Stimulated activated CD8-positive, alpha-beta memory T cell treated with anti-CD3 and anti-CD28 coated beads, Interleukin-12 subunit alpha, Interleukin-12 subunit beta, amount 100 ng/mL, for 1 hour (primary cell): Measurements from ENCODE around the gene PHF21A.
"Not testable (repeated sequence)": the region's sequence is repeated elsewhere in the genome, so short reads cannot be mapped to it uniquely, and the experiment has no call there.

Source experiments
- DNase-seq: peaks from one replicate; pipeline ENCODE4 v3.0.0-alpha.2; 2020; ENCODE audit warnings: low read depth

Gene PHF21A

DNA sequence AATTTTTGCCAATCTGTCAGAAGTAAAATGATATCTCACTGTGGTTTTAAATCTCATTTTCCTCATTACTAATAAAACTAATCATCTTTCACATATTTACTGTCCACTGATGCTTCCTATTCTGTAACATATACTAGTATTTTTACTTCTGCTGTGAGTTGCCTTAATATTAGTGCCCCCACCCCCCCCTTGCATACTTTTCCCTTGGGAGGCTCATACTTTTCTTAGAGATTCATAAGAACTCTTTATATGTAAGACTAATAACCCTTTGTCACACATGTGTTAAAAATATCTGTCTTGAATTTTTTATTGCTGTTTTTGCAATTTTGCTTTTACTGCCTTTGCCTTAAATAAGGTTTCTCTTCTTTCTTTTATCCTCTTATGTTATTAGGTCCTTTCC lies 87.2 kb downstream of the PHF21A start:
- DNase-seq: no peak

DNA sequence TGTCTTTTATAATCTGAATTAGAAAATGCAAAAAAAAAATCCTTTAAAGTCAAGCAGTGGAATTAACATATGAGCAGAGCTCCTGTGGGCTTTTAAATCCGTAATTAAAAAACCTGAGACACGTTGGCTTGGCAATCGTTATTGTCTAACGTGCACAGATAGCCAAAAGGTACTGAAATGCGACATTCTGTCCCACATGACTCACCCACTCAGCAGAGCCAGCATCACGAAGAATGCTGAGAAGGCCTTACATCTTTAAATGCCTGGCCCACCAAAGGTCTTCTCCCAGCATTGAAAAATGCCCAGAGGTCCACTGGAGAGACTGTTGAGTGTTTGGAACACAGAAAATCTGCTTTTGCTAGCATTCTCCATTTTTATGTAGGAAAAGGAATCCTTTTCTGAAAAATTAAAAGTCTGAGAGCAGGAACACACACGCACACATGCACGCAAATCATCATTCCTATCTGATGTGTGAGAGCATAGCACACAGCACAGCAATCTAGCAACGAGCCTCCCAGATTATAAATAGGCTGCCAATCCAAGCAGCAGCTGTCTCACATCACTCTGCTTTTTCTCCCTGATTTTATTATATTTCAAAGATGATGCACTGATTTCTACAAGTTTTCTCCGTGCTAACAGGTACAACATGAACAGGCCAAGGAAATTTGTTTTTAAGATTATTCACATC lies 94.5 kb downstream of the PHF21A start:
- DNase-seq: no peak

DNA sequence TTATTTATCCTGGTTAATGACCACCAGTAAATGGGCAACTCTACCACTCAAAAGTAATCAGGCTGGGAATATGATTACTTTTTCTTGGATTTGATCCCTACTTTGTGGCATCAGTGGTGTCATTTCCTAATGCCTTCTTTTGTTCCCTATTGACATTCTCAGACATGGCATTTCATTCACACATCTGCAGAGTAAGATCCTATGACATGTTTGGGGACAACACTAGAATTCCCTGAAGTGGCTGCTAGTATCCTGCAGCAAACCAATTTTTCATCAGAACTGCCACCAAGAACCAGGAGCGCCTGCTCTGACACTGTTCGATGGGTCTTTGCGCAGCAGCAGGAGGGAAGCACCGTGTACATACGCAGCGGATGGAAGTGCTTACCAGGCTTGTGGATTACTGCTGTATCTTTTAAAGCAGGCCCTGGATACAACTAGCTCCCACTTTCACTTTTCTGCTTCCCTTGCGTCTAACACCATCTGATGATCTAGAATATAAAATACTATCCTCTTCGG lies 101.1 kb downstream of the PHF21A start:
- DNase-seq: no peak

- no peak for DNase-seq
These were observed 102.6 kb downstream of the PHF21A start for GRCh38 chr11:46018651-46019050.

GRCh38 chr11:46017341-46017740 lies 103.9 kb downstream of the PHF21A start:
- no peak for DNase-seq

GRCh38 chr11:46015941-46016340 lies 105.3 kb downstream of the PHF21A start:
- no peak for DNase-seq

GRCh38 chr11:46014168-46014567 lies 107.1 kb downstream of the PHF21A start:
- not testable (repeated sequence) for DNase-seq

- no peak for DNase-seq
These were observed 109.1 kb downstream of the PHF21A start for GRCh38 chr11:46012185-46012584.

GRCh38 chr11:46010100-46010499 lies 111.2 kb downstream of the PHF21A start:
- no peak for DNase-seq

DNA sequence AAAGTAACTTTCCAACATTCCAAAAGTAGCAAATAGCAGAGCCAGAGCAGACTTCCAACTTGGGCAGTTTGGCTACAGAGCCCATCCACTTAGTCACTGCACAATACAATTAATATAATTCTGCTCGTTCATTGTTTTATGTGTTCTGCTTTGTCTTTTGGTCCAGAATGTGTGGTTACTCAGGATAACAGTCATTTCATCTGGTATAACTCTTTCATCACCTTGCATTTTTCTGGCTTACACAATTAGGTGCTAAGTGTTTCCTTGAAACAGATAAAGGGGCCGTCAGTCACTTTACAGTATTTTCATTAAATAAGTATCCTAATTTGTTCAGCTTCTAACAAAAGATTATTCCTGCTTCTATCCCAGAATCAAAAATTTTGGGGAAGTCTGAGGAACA lies 111.6 kb downstream of the PHF21A start:
- DNase-seq: no peak

DNA sequence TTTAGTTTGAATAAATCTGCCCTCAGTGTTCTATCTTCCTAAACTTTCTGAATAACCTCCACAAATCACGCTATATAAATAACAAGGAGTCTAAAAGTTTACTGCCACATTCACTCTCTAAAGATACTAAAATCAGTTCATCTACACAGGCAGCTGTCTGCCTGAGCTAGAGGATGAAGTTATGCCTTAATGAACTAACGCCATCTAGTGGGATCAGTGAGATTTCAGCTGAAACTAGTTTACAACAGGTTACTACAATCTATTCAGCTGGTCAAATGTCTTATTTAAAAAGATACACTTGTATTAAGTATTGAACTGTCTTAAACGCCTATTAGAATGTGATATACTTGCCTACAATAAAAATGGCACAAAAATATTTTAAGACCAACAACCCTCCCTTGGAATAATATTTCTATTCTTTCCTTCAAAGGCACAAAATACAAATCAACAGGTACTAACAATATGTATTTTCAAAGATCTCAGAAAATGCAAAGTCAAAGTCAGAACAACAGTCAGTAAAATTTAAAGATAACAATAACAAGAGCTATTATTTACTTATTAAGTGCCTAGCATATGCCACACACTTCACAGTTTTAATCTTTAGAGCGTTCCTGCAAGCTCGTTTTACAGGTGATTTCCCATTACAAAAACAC lies 114.7 kb downstream of the PHF21A start:
- peak; percentile 2 for DNase-seq

DNA sequence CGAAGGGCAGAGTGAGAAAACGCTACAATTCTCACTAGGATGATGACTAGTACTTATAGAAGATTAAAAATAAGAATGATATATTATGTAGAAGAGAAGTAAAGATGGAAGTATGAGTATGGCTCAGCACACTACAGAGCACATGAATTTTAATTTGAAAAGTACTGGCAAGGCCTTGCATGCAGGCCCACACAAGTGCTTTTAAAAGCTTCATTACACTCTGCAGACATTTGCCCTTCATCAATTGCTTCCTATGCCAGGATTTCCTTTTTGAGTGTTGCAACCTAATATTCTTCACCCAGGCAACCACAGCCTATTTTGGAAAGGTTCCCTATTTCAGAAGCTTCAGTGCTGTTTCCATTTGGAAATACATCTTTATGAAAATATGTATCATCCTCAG lies 117.7 kb downstream of the PHF21A start:
- DNase-seq: no peak

- DNase-seq: no peak
These were observed 119.1 kb downstream of the PHF21A start for GRCh38 chr11:46002189-46002588.

- DNase-seq: no peak
These were observed 119.8 kb downstream of the PHF21A start for GRCh38 chr11:46001448-46001914.

DNA sequence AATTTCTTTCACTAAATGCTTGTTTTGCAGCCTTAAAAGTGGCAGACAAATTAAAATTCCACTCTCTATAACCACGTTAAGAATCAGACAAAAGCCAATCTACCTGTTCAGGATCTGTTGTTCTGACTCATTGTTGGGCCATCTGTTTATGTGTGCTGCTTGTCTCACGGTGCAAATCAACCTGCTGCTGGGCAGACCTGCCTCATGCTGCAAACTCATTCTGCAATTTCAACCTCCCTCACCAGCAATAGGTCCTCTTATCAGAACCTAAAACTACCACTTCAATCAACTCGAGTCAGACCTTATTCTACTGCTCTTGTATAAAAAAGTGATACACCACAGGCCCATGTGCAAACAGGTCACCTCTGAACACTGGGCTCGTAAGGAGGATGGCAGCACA lies 123.7 kb downstream of the PHF21A start:
- DNase-seq: no peak

DNA sequence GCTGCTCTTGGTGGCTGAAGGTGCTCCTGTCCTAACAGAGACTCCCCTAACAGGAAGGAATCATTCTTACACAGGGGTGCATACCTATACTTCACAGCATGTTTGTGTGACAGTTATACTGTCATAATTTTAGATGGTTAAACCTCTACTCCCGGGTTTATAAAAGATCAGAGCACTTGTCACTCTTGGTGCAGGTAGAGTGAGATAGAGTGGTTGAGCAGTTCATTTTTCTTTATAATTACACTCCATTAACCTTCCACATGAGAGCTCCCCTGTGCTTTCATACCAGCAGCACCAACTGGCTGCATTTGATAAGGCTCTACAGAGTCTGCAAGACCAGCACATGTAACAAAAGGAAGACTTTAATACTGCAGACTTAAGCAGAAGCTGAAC lies 125.9 kb downstream of the PHF21A start:
- DNase-seq: no peak

DNA sequence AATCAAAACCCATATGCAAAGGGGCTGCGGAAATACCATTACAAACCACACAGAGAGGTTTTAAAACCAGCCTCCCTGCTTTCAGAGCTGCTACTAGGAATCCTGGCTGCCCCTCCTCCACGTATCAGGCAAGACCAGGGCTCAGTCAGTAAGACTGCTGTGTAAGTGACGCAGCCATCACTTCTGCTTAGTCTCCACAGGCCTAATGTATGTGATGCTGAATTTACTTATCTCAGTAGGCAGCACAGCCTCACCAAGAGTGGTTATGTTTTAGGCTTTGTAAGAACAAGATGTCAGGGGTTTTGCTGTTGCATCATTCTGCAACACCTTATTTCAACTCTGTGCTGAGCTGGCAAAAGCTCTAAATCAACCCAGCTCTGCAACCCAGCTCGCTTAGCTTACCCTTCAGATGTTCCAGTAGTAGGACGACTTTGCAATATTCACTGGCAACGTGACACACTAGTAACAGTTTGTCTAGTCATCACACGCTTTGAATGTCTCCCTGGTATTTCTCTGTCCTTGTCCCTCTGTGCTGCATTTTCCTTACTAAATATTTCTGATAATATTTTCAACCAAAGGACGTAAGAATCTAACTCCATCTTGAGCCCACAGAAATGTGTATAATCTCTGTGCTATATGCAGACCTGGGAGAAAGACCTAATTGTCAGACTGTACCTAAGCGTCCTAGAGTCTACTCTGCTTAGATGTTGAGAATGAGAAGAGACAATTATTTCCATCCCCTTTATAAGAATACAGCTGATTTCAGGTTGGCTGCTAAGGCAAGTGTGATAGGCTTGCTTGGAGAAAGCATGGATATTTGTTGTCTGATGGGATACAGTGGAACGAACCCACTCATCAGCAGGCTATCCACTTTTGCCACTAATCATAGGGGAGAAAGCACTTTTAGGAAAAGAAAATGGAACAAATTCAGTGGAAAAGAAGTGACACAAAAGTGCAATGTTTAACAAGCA lies 126.6 kb downstream of the PHF21A start:
- DNase-seq: no peak

DNA sequence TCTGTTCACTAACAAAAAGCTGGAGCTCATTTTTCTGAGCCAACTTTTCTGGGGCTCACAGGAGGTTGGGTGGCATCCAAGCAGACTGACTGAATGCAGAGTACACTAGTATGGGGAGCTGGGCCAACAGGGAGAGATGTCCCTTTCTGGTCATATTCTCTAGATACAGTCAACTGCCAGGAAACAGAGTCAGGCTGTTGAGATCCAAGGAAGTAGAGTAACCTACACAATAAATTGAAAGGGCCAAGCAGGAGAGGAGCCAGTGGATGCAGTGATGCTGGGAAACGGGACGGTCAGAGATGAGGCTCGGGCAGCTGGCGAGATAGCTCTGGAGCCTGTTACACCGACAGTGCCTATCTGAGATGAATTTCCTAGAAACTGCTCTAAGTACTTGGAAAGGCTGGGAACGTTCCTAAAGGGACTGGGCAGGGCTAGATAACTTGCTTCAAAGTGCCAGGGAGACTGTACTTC lies 127.7 kb downstream of the PHF21A start:
- no peak for DNase-seq

DNA sequence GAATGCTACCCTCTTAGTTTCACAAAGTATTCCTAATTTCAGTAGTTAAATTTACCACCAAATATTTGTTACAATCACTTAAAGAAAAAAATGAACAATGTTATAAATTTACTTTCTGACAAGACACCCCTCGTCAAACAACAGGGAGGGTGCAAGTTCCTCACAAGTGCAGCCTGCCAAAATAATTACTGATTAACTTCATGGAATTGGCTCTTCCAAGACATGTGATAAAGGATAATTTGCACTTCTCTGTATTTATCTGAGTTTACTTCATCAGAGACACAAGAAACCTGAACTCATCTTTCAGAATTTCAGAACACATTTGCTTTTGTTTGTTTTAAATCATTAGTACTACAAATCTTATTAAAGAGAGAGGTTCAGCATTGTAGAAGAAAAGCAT lies 132.3 kb downstream of the PHF21A start:
- no peak for DNase-seq

DNA sequence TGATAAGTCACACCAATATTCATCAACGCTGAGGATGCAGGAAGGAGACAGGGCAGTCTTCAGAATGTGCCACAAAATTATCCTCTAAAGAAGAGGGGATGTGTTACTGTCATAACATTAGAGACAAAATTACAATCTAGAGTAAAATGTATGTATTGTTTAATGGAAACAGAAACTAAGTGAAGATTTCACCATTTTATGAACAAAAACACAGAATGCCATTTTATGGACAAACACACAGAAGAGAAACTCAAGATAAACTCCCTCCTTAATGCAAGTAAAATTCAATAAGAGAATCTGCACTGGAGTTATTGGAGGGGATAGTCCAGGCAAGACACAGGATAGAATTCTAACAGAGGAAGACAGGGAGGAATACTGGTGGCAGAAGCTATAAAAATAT lies 136.0 kb downstream of the PHF21A start:
- no peak for DNase-seq

- no peak for DNase-seq
These were observed 137.1 kb downstream of the PHF21A start for GRCh38 chr11:45984192-45984591.

GRCh38 chr11:45983471-45983845 lies 137.8 kb downstream of the PHF21A start:
- DNase-seq: no peak
